Astrocyte (in vitro differentiated cells and primary cell): ENCODE results near the gene NCBP3.

Experiments used
- EZH2 ChIP-seq: IDR thresholded peaks from 2 replicates; pipeline ENCODE4 v1.6.1; 2012; ENCODE audit warnings: mild to moderate bottlenecking, low read length, inconsistent platforms; ENCODE audit not compliant: insufficient read depth
- TF ChIP-seq, protein P1 (sequence below): IDR thresholded peaks from 2 replicates; pipeline ENCODE4 v1.5.1; 2011; ENCODE audit warnings: low read depth, mild to moderate bottlenecking, inconsistent platforms, low read length, moderate library complexity; ENCODE audit not compliant: insufficient read depth

DNA sequence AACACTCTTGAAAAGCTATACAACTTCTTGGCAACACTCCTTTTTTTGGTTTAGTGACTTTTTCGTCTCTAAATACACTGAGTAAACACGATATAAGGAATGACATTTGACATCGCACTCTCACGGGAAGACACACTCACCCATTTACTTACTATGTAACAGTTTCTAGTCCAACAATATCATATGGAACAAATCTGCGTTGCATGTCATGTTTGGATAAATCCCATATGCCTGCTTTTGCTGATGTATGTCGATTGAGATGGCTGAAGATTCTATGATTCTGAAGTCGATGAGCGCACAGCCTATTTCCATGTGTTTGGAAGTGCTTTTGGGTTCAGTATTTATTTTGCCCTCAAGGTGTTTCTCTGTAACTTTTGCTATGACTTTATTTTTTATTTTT, 63.3 kb downstream of the NCBP3 start:
- TF ChIP-seq, protein P1, sequence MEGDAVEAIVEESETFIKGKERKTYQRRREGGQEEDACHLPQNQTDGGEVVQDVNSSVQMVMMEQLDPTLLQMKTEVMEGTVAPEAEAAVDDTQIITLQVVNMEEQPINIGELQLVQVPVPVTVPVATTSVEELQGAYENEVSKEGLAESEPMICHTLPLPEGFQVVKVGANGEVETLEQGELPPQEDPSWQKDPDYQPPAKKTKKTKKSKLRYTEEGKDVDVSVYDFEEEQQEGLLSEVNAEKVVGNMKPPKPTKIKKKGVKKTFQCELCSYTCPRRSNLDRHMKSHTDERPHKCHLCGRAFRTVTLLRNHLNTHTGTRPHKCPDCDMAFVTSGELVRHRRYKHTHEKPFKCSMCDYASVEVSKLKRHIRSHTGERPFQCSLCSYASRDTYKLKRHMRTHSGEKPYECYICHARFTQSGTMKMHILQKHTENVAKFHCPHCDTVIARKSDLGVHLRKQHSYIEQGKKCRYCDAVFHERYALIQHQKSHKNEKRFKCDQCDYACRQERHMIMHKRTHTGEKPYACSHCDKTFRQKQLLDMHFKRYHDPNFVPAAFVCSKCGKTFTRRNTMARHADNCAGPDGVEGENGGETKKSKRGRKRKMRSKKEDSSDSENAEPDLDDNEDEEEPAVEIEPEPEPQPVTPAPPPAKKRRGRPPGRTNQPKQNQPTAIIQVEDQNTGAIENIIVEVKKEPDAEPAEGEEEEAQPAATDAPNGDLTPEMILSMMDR: no peak
- no peak for TF ChIP-seq EZH2
